GM12801 (cell line): ENCODE results near the gene L3MBTL4.

Experiments
- TF ChIP-seq, protein P1 (sequence below): IDR thresholded peaks from one replicate; pipeline ENCODE4 v1.5.1; 2011; ENCODE audit warnings: control low read depth; ENCODE audit not compliant: insufficient read length; ENCODE audit errors: extremely low read depth

L3MBTL4 gene

GRCh38 chr18:5995626-5996025 is 419.1 kb downstream of the L3MBTL4 start:
- TF ChIP-seq, protein P1, sequence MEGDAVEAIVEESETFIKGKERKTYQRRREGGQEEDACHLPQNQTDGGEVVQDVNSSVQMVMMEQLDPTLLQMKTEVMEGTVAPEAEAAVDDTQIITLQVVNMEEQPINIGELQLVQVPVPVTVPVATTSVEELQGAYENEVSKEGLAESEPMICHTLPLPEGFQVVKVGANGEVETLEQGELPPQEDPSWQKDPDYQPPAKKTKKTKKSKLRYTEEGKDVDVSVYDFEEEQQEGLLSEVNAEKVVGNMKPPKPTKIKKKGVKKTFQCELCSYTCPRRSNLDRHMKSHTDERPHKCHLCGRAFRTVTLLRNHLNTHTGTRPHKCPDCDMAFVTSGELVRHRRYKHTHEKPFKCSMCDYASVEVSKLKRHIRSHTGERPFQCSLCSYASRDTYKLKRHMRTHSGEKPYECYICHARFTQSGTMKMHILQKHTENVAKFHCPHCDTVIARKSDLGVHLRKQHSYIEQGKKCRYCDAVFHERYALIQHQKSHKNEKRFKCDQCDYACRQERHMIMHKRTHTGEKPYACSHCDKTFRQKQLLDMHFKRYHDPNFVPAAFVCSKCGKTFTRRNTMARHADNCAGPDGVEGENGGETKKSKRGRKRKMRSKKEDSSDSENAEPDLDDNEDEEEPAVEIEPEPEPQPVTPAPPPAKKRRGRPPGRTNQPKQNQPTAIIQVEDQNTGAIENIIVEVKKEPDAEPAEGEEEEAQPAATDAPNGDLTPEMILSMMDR = no peak

DNA sequence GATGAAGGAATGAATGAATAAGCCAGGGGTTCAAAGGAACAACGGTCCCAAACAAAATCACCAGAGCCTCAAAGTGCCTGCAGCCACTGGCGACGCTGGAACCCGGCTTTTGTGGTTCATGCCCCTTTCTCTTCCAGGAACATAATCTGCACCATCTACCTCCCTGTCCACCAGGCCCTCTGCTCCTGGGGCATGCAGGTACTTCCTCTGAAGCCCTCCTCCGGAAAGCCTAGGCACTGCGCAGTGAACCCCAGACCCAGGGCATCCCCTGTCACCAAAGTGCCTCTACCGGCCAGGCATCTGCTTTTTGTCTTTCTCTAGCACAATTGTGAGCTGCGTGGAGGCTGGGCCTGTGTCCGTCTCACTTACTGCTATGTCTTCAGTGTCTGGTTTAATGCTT is 420.8 kb downstream of the L3MBTL4 start:
- TF ChIP-seq, protein P1 = no peak

GRCh38 chr18:5992381-5992780 is 422.3 kb downstream of the L3MBTL4 start:
- TF ChIP-seq, protein P1 = no peak

DNA sequence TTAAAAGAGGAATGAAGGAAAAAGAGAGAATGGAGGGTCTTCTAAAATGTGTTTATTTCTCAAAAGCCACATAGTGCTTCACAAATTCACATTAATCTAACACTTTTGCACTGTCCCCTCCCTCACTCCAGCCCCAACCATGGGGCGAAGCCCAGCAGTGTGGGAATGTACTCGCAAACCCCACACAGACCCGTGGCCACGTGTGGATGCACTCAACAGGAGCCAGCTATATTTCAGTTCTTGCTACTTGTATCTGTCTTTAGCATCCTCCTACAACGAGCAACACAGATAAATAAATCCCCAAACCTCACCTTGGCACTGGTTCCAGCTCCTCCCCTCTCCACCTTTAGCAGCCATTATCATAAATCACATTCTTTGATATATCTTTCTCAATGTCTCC is 427.5 kb downstream of the L3MBTL4 start:
- TF ChIP-seq, protein P1 = no peak

GRCh38 chr18:5986257-5986931 is 428.3 kb downstream of the L3MBTL4 start:
- TF ChIP-seq, protein P1 = no peak

DNA sequence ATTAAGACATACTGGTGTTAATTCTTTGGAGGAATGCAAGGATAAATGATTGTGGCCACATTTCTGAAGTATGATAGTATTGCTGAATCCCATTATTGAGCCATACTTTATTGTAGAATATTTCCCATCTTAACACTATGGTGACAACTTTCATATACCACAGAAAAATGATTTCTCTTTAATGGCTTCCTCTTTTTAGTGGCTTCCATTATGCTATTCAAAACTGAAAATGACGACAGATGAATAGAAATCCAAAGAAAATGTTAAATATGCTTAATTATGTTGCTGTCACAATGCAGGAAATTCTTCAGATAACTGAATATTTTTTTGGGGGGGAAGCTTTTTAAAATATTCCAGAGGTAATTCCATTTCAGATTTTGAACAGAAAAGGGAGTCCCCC is 430.5 kb downstream of the L3MBTL4 start:
- TF ChIP-seq, protein P1 = no peak

DNA sequence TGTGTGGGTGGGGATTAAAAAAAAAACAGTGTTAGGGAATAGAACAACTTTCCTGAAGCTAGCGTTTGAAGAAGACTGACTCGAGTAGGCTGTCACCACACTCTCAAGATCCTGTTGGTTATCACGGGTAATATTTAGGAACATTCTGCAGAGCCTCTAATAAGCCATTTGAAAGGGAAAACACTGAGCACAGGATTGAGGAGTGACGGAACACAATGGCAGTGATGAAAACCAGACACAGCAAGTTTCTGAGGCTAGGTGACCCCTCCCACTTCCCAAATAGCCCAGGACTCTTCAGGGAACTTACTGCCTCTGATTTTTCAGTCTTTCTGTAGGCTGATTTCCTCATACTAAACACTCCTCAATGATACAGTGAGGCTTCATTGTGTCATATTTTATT is 431.2 kb downstream of the L3MBTL4 start:
- TF ChIP-seq, protein P1 = no peak
